GM21529 (cell line): ENCODE measurements around the gene PIP5K1B.
"Not testable (repeated sequence)": the region's sequence is repeated elsewhere in the genome, so short reads cannot be mapped to it uniquely, and the experiment has no call there.

Experiments used
- ATAC-seq: cut with Tn5 transposase; IDR thresholded peaks from one replicate; pipeline ENCODE4 v1.9.1; 2021; ENCODE audit not compliant: unreplicated experiment

The PIP5K1B gene

GRCh38 chr9:68979538-68980314 lies 274.7 kb downstream of the PIP5K1B start:
- ATAC-seq: no peak

- ATAC-seq: no peak
These were observed 275.4 kb downstream of the PIP5K1B start for GRCh38 chr9:68980341-68980914.

- ATAC-seq: peak; percentile 59
These were observed 276.7 kb downstream of the PIP5K1B start for GRCh38 chr9:68981789-68982188.

GRCh38 chr9:68983008-68983411 lies 278.0 kb downstream of the PIP5K1B start:
- ATAC-seq: peak; percentile 43

GRCh38 chr9:68983522-68984424 lies 278.7 kb downstream of the PIP5K1B start:
- peak; percentile 46 for ATAC-seq

- ATAC-seq: not testable (repeated sequence)
These were observed 281.9 kb downstream of the PIP5K1B start for GRCh38 chr9:68986949-68987348.

- ATAC-seq: no peak
These were observed 286.4 kb downstream of the PIP5K1B start for GRCh38 chr9:68991457-68991856.

- no peak for ATAC-seq
These were observed 290.7 kb downstream of the PIP5K1B start for GRCh38 chr9:68995776-68996175.

GRCh38 chr9:68996462-68996861 lies 291.4 kb downstream of the PIP5K1B start:
- no peak for ATAC-seq

GRCh38 chr9:68997666-68998065 lies 292.6 kb downstream of the PIP5K1B start:
- no peak for ATAC-seq

GRCh38 chr9:68998385-68998784 lies 293.3 kb downstream of the PIP5K1B start:
- no peak for ATAC-seq

- no peak for ATAC-seq
These were observed 293.8 kb downstream of the PIP5K1B start for GRCh38 chr9:68998812-68999211.

- peak; percentile 83 for ATAC-seq
These were observed 294.5 kb downstream of the PIP5K1B start for GRCh38 chr9:68999393-69000105.

- ATAC-seq: no peak
These were observed 296.9 kb downstream of the PIP5K1B start for GRCh38 chr9:69001921-69002320.

- no peak for ATAC-seq
These were observed 298.0 kb downstream of the PIP5K1B start for GRCh38 chr9:69003051-69003450.

- no peak for ATAC-seq
These were observed 299.8 kb downstream of the PIP5K1B start for GRCh38 chr9:69004836-69005235.

GRCh38 chr9:69009708-69010107 lies 304.7 kb downstream of the PIP5K1B start:
- ATAC-seq: no peak

GRCh38 chr9:69012696-69013381 lies 307.8 kb downstream of the PIP5K1B start:
- no peak for ATAC-seq

GRCh38 chr9:69013382-69013727 lies 308.3 kb downstream of the PIP5K1B start:
- no peak for ATAC-seq

- no peak for ATAC-seq
These were observed 309.0 kb downstream of the PIP5K1B start, which contains the start of gene PRKACG for GRCh38 chr9:69014013-69014412. Gene PRKACG (minus strand): TSS chr9:69014113. CDS start chr9:69014092, 21 bp downstream.
